ENCODE measurements around the gene NRAP. TPM values are rescaled to one million over a fixed set of nuclear protein-coding genes. Genes with fewer than 3 reads are reported as not detected.

The NRAP gene
- total RNA-seq, 2 donors from 2014 or later: 290 to 327 TPM

GRCh38 chr10:113616244-113617074, 47.4 kb downstream of the NRAP start:
- no peak for DNase-seq
- ATAC-seq: no peak
- intact Hi-C loops (cut with DNase I): no loop called here

GRCh38 chr10:113613977-113614690, 49.7 kb downstream of the NRAP start:
- intact Hi-C loops (cut with DNase I): no loop called here
- no peak for ATAC-seq
- DNase-seq: no peak

GRCh38 chr10:113613427-113613826, 50.4 kb downstream of the NRAP start:
- no peak for ATAC-seq
- DNase-seq: no peak
- intact Hi-C loops (cut with DNase I): no loop called here

GRCh38 chr10:113612154-113612553, 51.7 kb downstream of the NRAP start:
- intact Hi-C loops (cut with DNase I): no loop called here
- DNase-seq: no peak
- peak; percentile 52 to 69 for ATAC-seq

GRCh38 chr10:113610631-113611601, 52.9 kb downstream of the NRAP start:
- peak in 1 of 2 donors; percentile 56 for ATAC-seq
- no peak for DNase-seq
- intact Hi-C loops (cut with DNase I): no loop called here

- no peak for DNase-seq
- no peak for ATAC-seq
- intact Hi-C loops (cut with DNase I): no loop called here
Observed at GRCh38 chr10:113609704-113610108, 54.1 kb downstream of the NRAP start.

- intact Hi-C loops (cut with DNase I): no loop called here
- ATAC-seq (peak in 1 of 2 donors; percentile 75), DNase-seq (no peak)
Observed at GRCh38 chr10:113605268-113605978, 58.4 kb downstream of the NRAP start.

- intact Hi-C loops (cut with DNase I): no loop called here
- DNase-seq: no peak
Observed at GRCh38 chr10:113604572-113604971, 59.3 kb downstream of the NRAP start.

GRCh38 chr10:113603057-113603777, 60.6 kb downstream of the NRAP start:
- ATAC-seq: no peak
- DNase-seq: no peak

More at GRCh38 chr10:113604572-113604971, 59.3 kb downstream of the NRAP start:
- peak in 1 of 2 donors; percentile 25 for ATAC-seq

GRCh38 chr10:113600569-113600968, 63.3 kb downstream of the NRAP start:
- no peak for ATAC-seq
- intact Hi-C loops (cut with DNase I): no loop called here
- no peak for DNase-seq

More at GRCh38 chr10:113603057-113603777, 60.6 kb downstream of the NRAP start:
- intact Hi-C loops (cut with DNase I): no loop called here

- intact Hi-C loops (cut with DNase I): no loop called here
- DNase-seq: no peak
- no peak for ATAC-seq
Observed at GRCh38 chr10:113594652-113595051, 69.2 kb downstream of the NRAP start.

- ATAC-seq (no peak), DNase-seq (no peak)
- intact Hi-C loops (cut with DNase I): no loop called here
Observed at GRCh38 chr10:113592380-113592779, 71.5 kb downstream of the NRAP start.

- ATAC-seq (peak in 1 of 2 donors; percentile 9), DNase-seq (no peak)
- intact Hi-C loops (cut with DNase I): no loop called here
Observed at GRCh38 chr10:113590581-113590980, 73.3 kb downstream of the NRAP start.

GRCh38 chr10:113589201-113589770, 74.6 kb downstream of the NRAP start:
- ATAC-seq (no peak), DNase-seq (no peak)
- intact Hi-C loops (cut with DNase I): no loop called here

GRCh38 chr10:113585949-113586348, 77.9 kb downstream of the NRAP start:
- intact Hi-C loops (cut with DNase I): no loop called here
- peak in 1 of 2 donors; percentile 26 for ATAC-seq
- DNase-seq: no peak

- DNase-seq: no peak
- intact Hi-C loops (cut with DNase I): no loop called here
- no peak for ATAC-seq
Observed at GRCh38 chr10:113583571-113583970, 80.3 kb downstream of the NRAP start.

- no peak for ATAC-seq
- no peak for DNase-seq
- intact Hi-C loops (cut with DNase I): no loop called here
Observed at GRCh38 chr10:113581092-113581491, 82.7 kb downstream of the NRAP start.

- ATAC-seq (no peak), DNase-seq (no peak)
- intact Hi-C loops (cut with DNase I): no loop called here
Observed at GRCh38 chr10:113578773-113579172, 85.1 kb downstream of the NRAP start.

Data from left cardiac atrium (tissue), 4 donors.